Hepatocyte (in vitro differentiated cells): ENCODE data around the gene COA3. TPM values are rescaled to one million over a fixed set of nuclear protein-coding genes. Genes with fewer than 3 reads are reported as not detected.

Experiments used
- DNase-seq: peaks from one replicate; pipeline ENCODE4 v3.0.0-alpha.2; 2016; ENCODE audit warnings: low spot score
- H2AFZ ChIP-seq: fragments of 200-600 bp; sonication (generic); 2 replicates; pipeline ENCODE4 v1.6.0; 2016; ENCODE audit warnings: antibody characterized with exemption, mild to moderate bottlenecking
- H3K27ac ChIP-seq: fragments of 200-600 bp; sonication (generic); 2 replicates; pipeline ENCODE4 v1.5.1; 2016; ENCODE audit warnings: mild to moderate bottlenecking
- H3K27me3 ChIP-seq: fragments of 200-600 bp; sonication (generic); 2 replicates; pipeline ENCODE4 v1.6.1; 2016
- H3K36me3 ChIP-seq: fragments of 200-600 bp; sonication (generic); replicated peaks from 2 replicates; pipeline ENCODE4 v1.5.1; 2016; ENCODE audit warnings: low read depth; ENCODE audit not compliant: insufficient read depth
- H3K4me1 ChIP-seq: fragments of 200-600 bp; sonication (generic); 2 replicates; pipeline ENCODE4 v1.5.1; 2016; ENCODE audit warnings: mild to moderate bottlenecking, moderate library complexity; ENCODE audit not compliant: insufficient read depth
- H3K4me2 ChIP-seq: fragments of 200-600 bp; sonication (generic); 2 replicates; pipeline ENCODE4 v1.6.0; 2016
- H3K4me3 ChIP-seq: fragments of 200-600 bp; sonication (generic); 2 replicates; pipeline ENCODE4 v1.5.1; 2016; ENCODE audit warnings: mild to moderate bottlenecking
- H3K79me2 ChIP-seq: fragments of 200-600 bp; sonication (generic); 2 replicates; pipeline ENCODE4 v1.6.0; 2017; ENCODE audit warnings: mild to moderate bottlenecking
- H3K9me2 ChIP-seq: fragments of 200-600 bp; sonication (generic); replicated peaks from 2 replicates; pipeline ENCODE4 v1.6.0; 2017; ENCODE audit warnings: mild to moderate bottlenecking; ENCODE audit not compliant: insufficient read depth
- H3K9me3 ChIP-seq: fragments of 200-600 bp; sonication (generic); 2 replicates; pipeline ENCODE4 v1.5.1; 2016; ENCODE audit warnings: low read depth, mild to moderate bottlenecking
- H4K20me1 ChIP-seq: fragments of 200-600 bp; sonication (generic); 2 replicates; pipeline ENCODE4 v1.6.0; 2016; ENCODE audit warnings: mild to moderate bottlenecking; ENCODE audit not compliant: insufficient read depth, poor library complexity, severe bottlenecking
- EZH2 ChIP-seq: fragments of 200-600 bp; sonication (generic); IDR thresholded peaks from 2 replicates; pipeline ENCODE4 v1.6.1; 2016; ENCODE audit warnings: antibody characterized with exemption, mild to moderate bottlenecking, borderline replicate concordance
- EZH2phosphoT487 ChIP-seq: fragments of 200-600 bp; sonication (generic); IDR thresholded peaks from one replicate; pipeline ENCODE4 v1.6.1; 2018; ENCODE audit warnings: antibody characterized with exemption, mild to moderate bottlenecking, low read depth, moderate library complexity; ENCODE audit not compliant: unreplicated experiment, severe bottlenecking
- WGBS: methylation state at CpG from one replicate; pipeline ENCODE4 v1.1.6; 2016; ENCODE audit warnings: low lambda C conversion rate; ENCODE audit errors: missing lambda C conversion rate; 5-methylcytosine and 5-hydroxymethylcytosine counted together
- polyA plus RNA-seq: library from polyadenylated mRNA; unstranded; fragments of >200 nt; fragmentation: Nextera tagmentation; extraction: Ambion mirVana; gene quantifications from 2 replicates; pipeline ENCODE4 v1.2.1, GENCODE V29; 2016
- total RNA-seq: library from RNA; depleted of rRNA; stranded (reverse); fragments of >200 nt; gene quantifications from 2 replicates; pipeline ENCODE4 v1.2.3, GENCODE V29; 2014
- TF ChIP-seq, protein P1 (sequence below): fragments of 200-600 bp; sonication (generic); IDR thresholded peaks from 2 replicates; pipeline ENCODE4 v1.5.1; 2016; ENCODE audit warnings: antibody characterized with exemption, mild to moderate bottlenecking; ENCODE audit not compliant: poor library complexity

COA3 gene
- total and polyA plus RNA-seq, 2 experiments from 2014 or later = 117 to 252 TPM

DNA sequence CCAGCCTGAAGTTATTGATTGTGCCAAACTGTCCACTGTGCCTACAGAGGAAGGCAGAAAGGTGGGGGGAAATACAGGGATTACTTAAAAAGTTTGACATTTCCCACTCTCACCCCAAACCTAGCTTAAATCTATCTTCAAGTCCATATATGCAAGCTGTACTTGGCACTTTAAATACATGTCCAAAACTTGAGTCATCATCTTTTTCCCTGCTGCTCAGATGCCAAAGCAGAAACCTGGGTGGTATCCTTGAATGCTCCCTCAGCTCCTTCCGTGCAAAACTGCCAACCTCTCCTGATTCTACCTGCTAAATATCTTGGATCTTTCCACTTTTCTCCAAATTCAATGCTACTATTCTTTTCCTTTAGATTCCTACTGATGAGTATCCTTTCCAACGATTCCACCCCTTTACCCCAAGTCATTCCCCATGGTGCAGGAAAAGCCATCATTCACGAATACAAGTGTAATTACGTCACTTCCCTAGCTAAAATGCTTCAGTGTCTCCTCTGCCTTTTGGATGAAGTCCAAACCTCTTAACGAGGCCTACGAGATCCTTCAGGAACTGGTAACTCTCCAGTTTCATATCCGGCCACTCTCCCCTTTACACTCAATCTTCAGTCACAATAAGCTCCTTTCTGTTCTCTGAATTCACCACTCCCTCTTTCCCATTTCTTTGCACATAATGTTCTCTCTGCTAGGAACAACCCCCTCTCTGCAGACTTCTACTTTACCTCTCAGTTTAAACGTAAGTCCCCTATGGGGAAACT lies 16.3 kb upstream of the COA3 start:
- Histone ChIP-seq H3K79me2 (peaks cover 2% of the 10 kb centered on the region), H2AFZ (no peak overlapping the region), H3K9me3 (no peaks in the 10 kb centered on the region), H3K36me3 (peaks cover 6% of the 10 kb centered on the region), H3K4me3 (no peak overlapping the region), H3K9me2 (no peaks in the 10 kb centered on the region), H4K20me1 (no peaks in the 10 kb centered on the region), H3K27ac (no peak overlapping the region), H3K4me2 (no peak overlapping the region), H3K27me3 (no peaks in the 10 kb centered on the region), H3K4me1 (no peaks in the 10 kb centered on the region)
- TF ChIP-seq EZH2phosphoT487 = no peak
- DNase-seq = no peak
- 93% methylated on average over 8 of the region's 8 CpGs for WGBS

DNA sequence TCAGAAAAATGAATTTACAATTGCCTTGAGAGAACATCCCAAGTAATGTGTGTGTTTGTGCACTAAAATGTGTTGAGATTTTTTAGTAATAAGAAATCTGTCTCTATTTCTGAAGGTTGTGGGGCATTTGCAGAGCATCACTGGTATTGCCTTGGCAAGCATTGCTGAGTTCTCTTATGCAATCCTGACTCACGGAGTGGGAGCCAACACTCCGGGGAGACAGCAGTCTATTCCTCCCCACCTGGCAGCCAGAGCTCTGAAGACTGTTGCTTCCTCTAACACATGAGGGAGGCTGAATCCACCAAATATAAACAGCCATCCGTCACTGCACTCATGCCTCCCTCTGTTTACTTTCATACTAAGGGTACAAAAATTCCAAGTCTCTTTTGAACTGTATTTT lies 10.7 kb upstream of the COA3 start:
- no peak overlapping the region for H3K4me2 ChIP-seq
- no peaks in the 10 kb centered on the region for H3K79me2 ChIP-seq
- H3K27me3 ChIP-seq = no peaks in the 10 kb centered on the region
- TF ChIP-seq EZH2 = no peak
- TF ChIP-seq EZH2phosphoT487 = no peak
- TF ChIP-seq, protein P1, sequence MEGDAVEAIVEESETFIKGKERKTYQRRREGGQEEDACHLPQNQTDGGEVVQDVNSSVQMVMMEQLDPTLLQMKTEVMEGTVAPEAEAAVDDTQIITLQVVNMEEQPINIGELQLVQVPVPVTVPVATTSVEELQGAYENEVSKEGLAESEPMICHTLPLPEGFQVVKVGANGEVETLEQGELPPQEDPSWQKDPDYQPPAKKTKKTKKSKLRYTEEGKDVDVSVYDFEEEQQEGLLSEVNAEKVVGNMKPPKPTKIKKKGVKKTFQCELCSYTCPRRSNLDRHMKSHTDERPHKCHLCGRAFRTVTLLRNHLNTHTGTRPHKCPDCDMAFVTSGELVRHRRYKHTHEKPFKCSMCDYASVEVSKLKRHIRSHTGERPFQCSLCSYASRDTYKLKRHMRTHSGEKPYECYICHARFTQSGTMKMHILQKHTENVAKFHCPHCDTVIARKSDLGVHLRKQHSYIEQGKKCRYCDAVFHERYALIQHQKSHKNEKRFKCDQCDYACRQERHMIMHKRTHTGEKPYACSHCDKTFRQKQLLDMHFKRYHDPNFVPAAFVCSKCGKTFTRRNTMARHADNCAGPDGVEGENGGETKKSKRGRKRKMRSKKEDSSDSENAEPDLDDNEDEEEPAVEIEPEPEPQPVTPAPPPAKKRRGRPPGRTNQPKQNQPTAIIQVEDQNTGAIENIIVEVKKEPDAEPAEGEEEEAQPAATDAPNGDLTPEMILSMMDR = no peak
- no peaks in the 10 kb centered on the region for H3K36me3 ChIP-seq
- no peak overlapping the region for H2AFZ ChIP-seq
- no peak for DNase-seq
- no peaks in the 10 kb centered on the region for H3K9me2 ChIP-seq
- no peaks in the 10 kb centered on the region for H4K20me1 ChIP-seq
- peaks cover 21% of the 10 kb centered on the region for H3K4me1 ChIP-seq
- no peak overlapping the region for H3K4me3 ChIP-seq
- no peak overlapping the region for H3K27ac ChIP-seq
- no peaks in the 10 kb centered on the region for H3K9me3 ChIP-seq
- 67% methylated on average over 3 of the region's 3 CpGs for WGBS

DNA sequence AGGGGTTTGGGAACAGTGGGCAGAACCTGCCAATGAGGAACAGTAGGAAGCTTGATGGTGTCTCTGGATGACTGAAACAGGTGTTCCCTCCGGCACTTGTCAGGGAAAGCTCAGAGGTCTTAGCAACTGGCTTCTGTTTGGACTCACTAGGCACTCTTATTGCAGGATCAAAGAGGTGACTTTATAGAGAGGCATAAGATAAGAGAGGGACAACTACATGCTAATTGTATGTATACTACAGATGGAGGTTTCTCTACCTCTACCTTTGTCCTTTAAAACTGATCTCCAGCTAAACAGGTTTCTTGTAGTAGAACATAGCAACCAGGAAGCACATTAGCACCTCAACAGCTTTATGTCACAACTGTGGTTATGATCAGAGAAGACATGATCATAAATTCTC lies 7.7 kb upstream of the COA3 start:
- whole genome bisulfite sequencing = 93% methylated on average over 1 of the region's 1 CpG

DNA sequence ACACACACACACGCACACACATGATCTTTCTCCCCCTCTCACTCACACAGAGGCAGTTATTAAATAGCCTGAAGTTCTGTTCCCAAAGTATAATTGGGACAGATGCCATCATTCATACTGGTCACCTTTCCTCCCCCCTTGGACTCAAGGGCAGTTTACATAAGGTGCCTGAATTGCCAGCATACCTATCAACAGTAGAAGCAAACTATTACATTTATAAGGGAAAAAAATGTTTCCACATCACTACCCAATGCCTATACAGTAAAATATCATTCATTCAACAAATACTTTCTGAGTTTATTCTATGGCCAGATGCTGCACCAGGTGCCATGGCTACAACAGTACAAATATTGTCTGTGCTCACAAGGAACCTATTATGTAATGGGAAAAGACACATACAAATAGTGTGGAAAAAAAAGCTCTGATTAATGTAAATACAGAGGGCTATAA lies 6.4 kb upstream of the COA3 start:
- H4K20me1 ChIP-seq = no peaks in the 10 kb centered on the region
- 95% methylated on average over 1 of the region's 1 CpG for WGBS
- H3K4me1 ChIP-seq = peaks cover 40% of the 10 kb centered on the region
- no peak for DNase-seq
- no peaks in the 10 kb centered on the region for H3K79me2 ChIP-seq
- TF ChIP-seq, protein P1 = no peak
- TF ChIP-seq EZH2 (no peak), EZH2phosphoT487 (no peak)
- no peaks in the 10 kb centered on the region for H3K9me2 ChIP-seq
- H3K36me3 ChIP-seq = no peaks in the 10 kb centered on the region
- H3K27ac ChIP-seq = peak overlapping the region; percentile 85
- H3K4me2 ChIP-seq = no peak overlapping the region
- H2AFZ ChIP-seq = no peak overlapping the region
- no peak overlapping the region for H3K4me3 ChIP-seq
- H3K27me3 ChIP-seq = no peaks in the 10 kb centered on the region
- no peaks in the 10 kb centered on the region for H3K9me3 ChIP-seq

More for the DNA sequence above, 7.7 kb upstream of the COA3 start:
- Histone ChIP-seq H3K36me3 (no peaks in the 10 kb centered on the region), H3K27ac (peak overlapping the region; percentile 85), H3K9me2 (no peaks in the 10 kb centered on the region), H4K20me1 (no peaks in the 10 kb centered on the region), H3K4me1 (peaks cover 40% of the 10 kb centered on the region), H3K79me2 (no peaks in the 10 kb centered on the region), H3K9me3 (no peaks in the 10 kb centered on the region), H2AFZ (no peak overlapping the region), H3K27me3 (no peaks in the 10 kb centered on the region), H3K4me2 (no peak overlapping the region), H3K4me3 (no peak overlapping the region)
- TF ChIP-seq, protein P1 = no peak
- peak; percentile 58 for TF ChIP-seq EZH2phosphoT487
- peak; percentile 56 for DNase-seq
